GM12874 (cell line): ENCODE data around the gene MYO18B.

Source experiments
- TF ChIP-seq, protein P1 (sequence below): IDR thresholded peaks from 2 replicates; pipeline ENCODE4 v1.5.1; 2011; ENCODE audit warnings: low read depth, mild to moderate bottlenecking, control low read depth, low read length, moderate library complexity; ENCODE audit not compliant: insufficient read depth

Gene MYO18B

GRCh38 chr22:25714739-25715138, 27.2 kb upstream of the MYO18B start:
- TF ChIP-seq, protein P1, sequence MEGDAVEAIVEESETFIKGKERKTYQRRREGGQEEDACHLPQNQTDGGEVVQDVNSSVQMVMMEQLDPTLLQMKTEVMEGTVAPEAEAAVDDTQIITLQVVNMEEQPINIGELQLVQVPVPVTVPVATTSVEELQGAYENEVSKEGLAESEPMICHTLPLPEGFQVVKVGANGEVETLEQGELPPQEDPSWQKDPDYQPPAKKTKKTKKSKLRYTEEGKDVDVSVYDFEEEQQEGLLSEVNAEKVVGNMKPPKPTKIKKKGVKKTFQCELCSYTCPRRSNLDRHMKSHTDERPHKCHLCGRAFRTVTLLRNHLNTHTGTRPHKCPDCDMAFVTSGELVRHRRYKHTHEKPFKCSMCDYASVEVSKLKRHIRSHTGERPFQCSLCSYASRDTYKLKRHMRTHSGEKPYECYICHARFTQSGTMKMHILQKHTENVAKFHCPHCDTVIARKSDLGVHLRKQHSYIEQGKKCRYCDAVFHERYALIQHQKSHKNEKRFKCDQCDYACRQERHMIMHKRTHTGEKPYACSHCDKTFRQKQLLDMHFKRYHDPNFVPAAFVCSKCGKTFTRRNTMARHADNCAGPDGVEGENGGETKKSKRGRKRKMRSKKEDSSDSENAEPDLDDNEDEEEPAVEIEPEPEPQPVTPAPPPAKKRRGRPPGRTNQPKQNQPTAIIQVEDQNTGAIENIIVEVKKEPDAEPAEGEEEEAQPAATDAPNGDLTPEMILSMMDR: no peak

GRCh38 chr22:25716637-25717036, 25.4 kb upstream of the MYO18B start:
- TF ChIP-seq, protein P1: no peak

DNA sequence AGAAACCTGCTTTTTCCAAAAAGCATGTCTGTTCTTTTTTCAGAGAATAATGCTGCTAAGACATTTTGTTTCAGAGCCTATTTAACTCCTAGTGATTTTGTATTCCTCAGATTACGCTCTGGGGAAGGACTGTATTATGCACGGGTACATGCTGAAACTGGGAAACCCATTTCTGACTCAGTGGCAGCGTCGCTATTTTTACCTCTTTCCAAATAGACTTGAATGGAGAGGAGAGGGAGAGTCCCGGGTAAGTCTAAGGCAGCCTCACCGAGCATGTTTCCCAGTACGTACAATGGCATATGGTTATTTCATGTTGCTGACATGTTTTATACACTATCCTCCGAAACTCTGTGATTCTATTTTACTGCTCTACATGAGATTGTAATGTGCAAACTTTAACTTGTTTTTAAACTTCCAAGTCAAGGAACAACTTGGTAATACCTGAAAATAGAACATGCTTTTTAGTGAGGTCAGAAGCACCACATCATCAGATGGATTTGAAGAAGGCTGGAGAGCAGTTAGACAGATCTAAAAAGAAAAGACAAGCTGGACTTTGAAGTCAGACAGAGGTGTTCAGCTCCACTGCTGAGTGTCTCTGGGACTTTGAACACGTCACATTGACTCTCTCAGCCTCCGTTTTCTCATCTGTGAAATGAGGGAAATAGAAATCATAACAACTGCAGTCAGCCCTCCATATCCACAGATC, 23.7 kb upstream of the MYO18B start:
- TF ChIP-seq, protein P1: no peak

- TF ChIP-seq, protein P1: no peak
These were observed 19.8 kb upstream of the MYO18B start for GRCh38 chr22:25722223-25722622.

DNA sequence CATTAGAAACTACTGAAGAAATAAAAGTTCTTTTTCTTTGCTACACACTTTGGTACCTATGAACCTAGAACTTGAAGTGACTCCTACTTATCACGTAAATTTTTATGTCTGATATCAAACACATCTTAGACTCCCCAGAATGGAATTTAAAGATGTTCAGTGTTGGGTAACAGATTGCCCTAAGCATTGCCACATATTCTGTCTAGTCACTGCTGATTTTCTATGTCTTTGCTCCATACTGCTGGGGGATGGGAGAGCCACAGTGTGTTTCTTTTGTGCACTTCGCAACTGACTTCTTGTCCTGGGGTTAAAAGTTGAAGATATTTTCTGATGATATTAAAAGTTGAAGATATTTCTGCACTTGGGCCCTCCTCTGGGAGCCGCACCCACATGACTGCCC, 19.4 kb upstream of the MYO18B start:
- TF ChIP-seq, protein P1: no peak

DNA sequence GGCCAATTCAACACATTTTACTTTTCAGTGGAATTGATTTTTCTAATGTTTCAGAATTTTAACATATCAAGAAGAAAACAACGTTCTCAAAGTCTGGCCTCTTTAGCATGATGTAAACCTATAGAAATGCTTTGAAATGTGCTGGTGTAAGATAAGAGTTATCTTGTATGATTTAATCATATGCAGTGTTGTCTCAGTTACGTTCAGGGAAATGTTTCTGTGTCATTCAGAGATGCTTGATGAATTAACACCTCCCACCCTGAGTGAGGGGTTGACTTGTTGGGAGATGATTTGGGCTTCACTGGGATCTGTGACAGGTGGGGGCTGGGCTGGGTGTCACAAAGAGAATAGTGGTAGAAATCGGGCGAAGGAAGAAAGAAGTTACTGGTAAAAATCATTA, 15.7 kb upstream of the MYO18B start:
- TF ChIP-seq, protein P1: no peak

- TF ChIP-seq, protein P1: no peak
These were observed 13.9 kb upstream of the MYO18B start for GRCh38 chr22:25728071-25728470.
